WTC11 (cell line): Measurements from ENCODE around the gene DPYSL4. TPM values are rescaled to one million over a fixed set of nuclear protein-coding genes. Genes with fewer than 3 reads are reported as not detected.

Source experiments
- ATAC-seq: fragments of 200-7000 bp; cut with Tn5 transposase; 2 replicates; pipeline ENCODE4 v1.10.0; 2021; ENCODE audit warnings: mild to moderate bottlenecking, moderate library complexity
- CTCF ChIA-PET: fragments of 300-600 bp; sonication (Branson Sonifier 250); formaldehyde crosslinking; loops from one replicate; lab custom pipeline; 2021; ENCODE audit warnings: antibody characterized with exemption; lab: Charles Lee
- POLR2A ChIA-PET: fragments of 350-600 bp; sonication (Branson Sonifier 250); formaldehyde crosslinking; loops from one replicate; lab custom pipeline; 2021; ENCODE audit warnings: antibody characterized with exemption; lab: Charles Lee
- DNase-seq: peaks from one replicate; pipeline ENCODE4 v3.0.0; 2021; ENCODE audit warnings: low spot score
- H3K27ac Mint-ChIP-seq: 2 replicates; pipeline ENCODE4 v1.8.0; 2021; ENCODE audit warnings: mixed read lengths
- H3K27me3 Mint-ChIP-seq: 2 replicates; pipeline ENCODE4 v1.8.0; 2021; ENCODE audit warnings: low read depth, mild to moderate bottlenecking, moderate library complexity, mixed read lengths
- H3K36me3 Mint-ChIP-seq: 2 replicates; pipeline ENCODE4 v1.8.0; 2021; ENCODE audit warnings: mixed read lengths
- H3K4me1 Mint-ChIP-seq: 2 replicates; pipeline ENCODE4 v1.8.0; 2022; ENCODE audit warnings: mixed read lengths
- H3K4me3 Mint-ChIP-seq: 2 replicates; pipeline ENCODE4 v1.8.0; 2021; ENCODE audit warnings: mild to moderate bottlenecking, moderate library complexity, mixed read lengths
- H3K9me3 Mint-ChIP-seq: 2 replicates; pipeline ENCODE4 v1.8.0; 2021; ENCODE audit warnings: mixed read lengths
- NFYB ChIP-seq: sonication (generic); formaldehyde crosslinking; conservative IDR thresholded peaks from 2 replicates; pipeline ENCODE4 v1.8.0; 2022; ENCODE audit warnings: low read depth, missing genetic modification reagents
- RELA ChIP-seq: sonication (generic); formaldehyde crosslinking; IDR thresholded peaks from 2 replicates; pipeline ENCODE4 v1.8.1; 2022; ENCODE audit warnings: missing genetic modification reagents, mild to moderate bottlenecking, borderline replicate concordance
- TCF7 ChIP-seq: sonication (generic); formaldehyde crosslinking; IDR thresholded peaks from 2 replicates; pipeline ENCODE4 v1.8.0; 2022; ENCODE audit warnings: mild to moderate bottlenecking, low read depth, missing genetic modification reagents, moderate library complexity
- total RNA-seq: library from RNA; stranded (reverse); gene quantifications from 3 replicates; pipeline ENCODE4 v1.2.3, GENCODE V29; 2021
- TF ChIP-seq, protein P1 (sequence below): fragments of 250-450 bp; sonication (Bioruptor Pico); IDR thresholded peaks from 2 replicates; pipeline ENCODE4 v1.9.0; 2021; ENCODE audit warnings: mild to moderate bottlenecking, borderline replicate concordance

DPYSL4 gene
- total RNA-seq, 1 experiment from 2014 or later: 17.0 TPM

DNA sequence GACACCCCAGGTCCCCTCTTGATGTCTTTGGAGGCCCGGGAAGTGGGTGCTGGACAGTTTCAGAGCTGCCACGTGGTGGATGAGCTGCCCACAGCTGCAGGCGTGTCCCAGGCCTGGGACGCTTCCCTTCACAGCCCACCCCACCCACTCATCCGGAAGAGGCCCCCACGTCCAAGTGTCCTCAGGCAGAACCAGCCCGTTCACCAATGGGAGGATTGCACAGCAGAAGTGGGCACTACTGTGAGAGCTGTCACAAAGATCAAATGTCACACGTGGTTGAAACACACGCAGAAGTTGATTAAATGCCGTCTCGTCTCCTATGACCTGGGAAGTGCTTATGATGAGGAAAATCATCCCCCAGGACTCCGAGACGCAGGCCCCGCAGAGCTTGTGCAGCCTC, 68.1 kb downstream of the DPYSL4 start:
- peaks cover 7% of the 10 kb centered on the region for H3K4me1 Mint-ChIP-seq
- ATAC-seq: no peak
- ChIA-PET CTCF (no interaction called here), POLR2A (no interaction called here)
- H3K36me3 Mint-ChIP-seq: no peaks in the 10 kb centered on the region
- H3K9me3 Mint-ChIP-seq: no peaks in the 10 kb centered on the region
- DNase-seq: no peak
- TF ChIP-seq RELA (no peak), NFYB (CRISPR knock-in tag) (no peak), TCF7 (no peak)
- TF ChIP-seq, protein P1, sequence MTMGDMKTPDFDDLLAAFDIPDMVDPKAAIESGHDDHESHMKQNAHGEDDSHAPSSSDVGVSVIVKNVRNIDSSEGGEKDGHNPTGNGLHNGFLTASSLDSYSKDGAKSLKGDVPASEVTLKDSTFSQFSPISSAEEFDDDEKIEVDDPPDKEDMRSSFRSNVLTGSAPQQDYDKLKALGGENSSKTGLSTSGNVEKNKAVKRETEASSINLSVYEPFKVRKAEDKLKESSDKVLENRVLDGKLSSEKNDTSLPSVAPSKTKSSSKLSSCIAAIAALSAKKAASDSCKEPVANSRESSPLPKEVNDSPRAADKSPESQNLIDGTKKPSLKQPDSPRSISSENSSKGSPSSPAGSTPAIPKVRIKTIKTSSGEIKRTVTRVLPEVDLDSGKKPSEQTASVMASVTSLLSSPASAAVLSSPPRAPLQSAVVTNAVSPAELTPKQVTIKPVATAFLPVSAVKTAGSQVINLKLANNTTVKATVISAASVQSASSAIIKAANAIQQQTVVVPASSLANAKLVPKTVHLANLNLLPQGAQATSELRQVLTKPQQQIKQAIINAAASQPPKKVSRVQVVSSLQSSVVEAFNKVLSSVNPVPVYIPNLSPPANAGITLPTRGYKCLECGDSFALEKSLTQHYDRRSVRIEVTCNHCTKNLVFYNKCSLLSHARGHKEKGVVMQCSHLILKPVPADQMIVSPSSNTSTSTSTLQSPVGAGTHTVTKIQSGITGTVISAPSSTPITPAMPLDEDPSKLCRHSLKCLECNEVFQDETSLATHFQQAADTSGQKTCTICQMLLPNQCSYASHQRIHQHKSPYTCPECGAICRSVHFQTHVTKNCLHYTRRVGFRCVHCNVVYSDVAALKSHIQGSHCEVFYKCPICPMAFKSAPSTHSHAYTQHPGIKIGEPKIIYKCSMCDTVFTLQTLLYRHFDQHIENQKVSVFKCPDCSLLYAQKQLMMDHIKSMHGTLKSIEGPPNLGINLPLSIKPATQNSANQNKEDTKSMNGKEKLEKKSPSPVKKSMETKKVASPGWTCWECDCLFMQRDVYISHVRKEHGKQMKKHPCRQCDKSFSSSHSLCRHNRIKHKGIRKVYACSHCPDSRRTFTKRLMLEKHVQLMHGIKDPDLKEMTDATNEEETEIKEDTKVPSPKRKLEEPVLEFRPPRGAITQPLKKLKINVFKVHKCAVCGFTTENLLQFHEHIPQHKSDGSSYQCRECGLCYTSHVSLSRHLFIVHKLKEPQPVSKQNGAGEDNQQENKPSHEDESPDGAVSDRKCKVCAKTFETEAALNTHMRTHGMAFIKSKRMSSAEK (CRISPR knock-in tag): no peak
- H3K4me3 Mint-ChIP-seq: no peak overlapping the region
- H3K27ac Mint-ChIP-seq: no peak overlapping the region
- H3K27me3 Mint-ChIP-seq: no peaks in the 10 kb centered on the region

Other genes starting within 250 kb of the DPYSL4 start
- gene BNIP3, start 205.0 kb upstream of the DPYSL4 start, total RNA-seq: 113 to 203 TPM (median 189 TPM) in 3 replicates
- gene JAKMIP3, start 121.0 kb upstream of the DPYSL4 start, total RNA-seq: 1.2 to 1.7 TPM (median 1.4 TPM) in 3 replicates
- 20.7 to 23.2 TPM (median 22.2 TPM) in 3 replicates for gene STK32C, start 121.0 kb downstream of the DPYSL4 start, total RNA-seq
- gene LRRC27, start 145.2 kb downstream of the DPYSL4 start, total RNA-seq: 4.0 to 4.6 TPM (median 4.4 TPM) in 3 replicates
- gene PWWP2B, start 210.3 kb downstream of the DPYSL4 start, total RNA-seq: 12.2 to 14.1 TPM (median 13.6 TPM) in 3 replicates